Upper lobe of right lung (tissue), 1 donor: ENCODE results near the gene KCTD1. TPM values are rescaled to one million over a fixed set of nuclear protein-coding genes. Genes with fewer than 3 reads are reported as not detected.

Experiments used
- ATAC-seq: fragments of 200-7000 bp; cut with Tn5 transposase; one replicate; pipeline ENCODE4 v1.9.1; 2020; ENCODE audit warnings: mild to moderate bottlenecking, moderate library complexity
- DNase-seq: peaks from one replicate; pipeline ENCODE4 v3.0.0-alpha.2; 2020
- H3K27ac ChIP-seq: fragments of 200-600 bp; one replicate; pipeline ENCODE4 v1.8.0; 2022
- H3K27me3 ChIP-seq: fragments of 200-600 bp; one replicate; pipeline ENCODE4 v1.8.0; 2022; ENCODE audit warnings: mild to moderate bottlenecking
- H3K36me3 ChIP-seq: fragments of 200-600 bp; one replicate; pipeline ENCODE4 v1.8.0; 2022
- H3K4me1 ChIP-seq: fragments of 200-600 bp; one replicate; pipeline ENCODE4 v1.8.0; 2022
- H3K4me3 ChIP-seq: fragments of 200-600 bp; one replicate; pipeline ENCODE4 v1.8.0; 2022; ENCODE audit warnings: mild to moderate bottlenecking
- H3K9me3 ChIP-seq: fragments of 200-600 bp; one replicate; pipeline ENCODE4 v1.8.0; 2022
- CTCF ChIP-seq: fragments of 200-600 bp; IDR thresholded peaks from one replicate; pipeline ENCODE4 v1.8.0; 2022; ENCODE audit warnings: antibody characterized with exemption
- intact Hi-C: fragments of 100-400 bp; cut with DNase I; formaldehyde crosslinking; loops from one replicate; pipeline ENCODE4 v1.11.0; 2022
- total RNA-seq: library from RNA; stranded (reverse); fragmentation: NEBNext Ultra II Directional; extraction: Animal tissue kit (Norgen Biotek cat#: 25700); gene quantifications from one replicate; pipeline ENCODE4 v1.2.1, GENCODE V29; 2021
- donor health status: DM: no; HTN: yes; CAD: no; lungs with severe emphysema.

The KCTD1 gene
- total RNA-seq, 1 donor from 2014 or later = 9.8 TPM

- intact Hi-C loops = no loop called here
- Histone ChIP-seq H3K36me3 (no peaks in the 10 kb centered on the region), H3K4me3 (no peak overlapping the region), H3K9me3 (no peaks in the 10 kb centered on the region), H3K27ac (no peak overlapping the region), H3K4me1 (no peaks in the 10 kb centered on the region), H3K27me3 (no peaks in the 10 kb centered on the region)
- no peak for TF ChIP-seq CTCF
- DNase-seq = no peak
- ATAC-seq = no peak
Measured at GRCh38 chr18:26474542-26474941, 73.8 kb downstream of the KCTD1 start.

- no peak overlapping the region for H3K27ac ChIP-seq
- no peaks in the 10 kb centered on the region for H3K27me3 ChIP-seq
- no peaks in the 10 kb centered on the region for H3K9me3 ChIP-seq
- ATAC-seq = no peak
- intact Hi-C loops = no loop called here
- no peak for DNase-seq
- H3K4me1 ChIP-seq = no peaks in the 10 kb centered on the region
- H3K36me3 ChIP-seq = no peaks in the 10 kb centered on the region
- TF ChIP-seq CTCF = no peak
- no peak overlapping the region for H3K4me3 ChIP-seq
Measured at GRCh38 chr18:26473672-26474071, 74.7 kb downstream of the KCTD1 start.

- Histone ChIP-seq H3K9me3 (no peaks in the 10 kb centered on the region), H3K36me3 (no peaks in the 10 kb centered on the region), H3K27ac (no peak overlapping the region), H3K4me3 (no peak overlapping the region), H3K4me1 (no peaks in the 10 kb centered on the region), H3K27me3 (no peaks in the 10 kb centered on the region)
- ATAC-seq = no peak
- intact Hi-C loops = no loop called here
- DNase-seq = no peak
- TF ChIP-seq CTCF = no peak
Measured at GRCh38 chr18:26471826-26472225, 76.5 kb downstream of the KCTD1 start.

GRCh38 chr18:26471027-26471426 is 77.3 kb downstream of the KCTD1 start:
- Histone ChIP-seq H3K4me1 (no peaks in the 10 kb centered on the region), H3K27me3 (no peaks in the 10 kb centered on the region), H3K36me3 (no peaks in the 10 kb centered on the region), H3K27ac (no peak overlapping the region), H3K9me3 (no peaks in the 10 kb centered on the region), H3K4me3 (no peak overlapping the region)
- ATAC-seq = no peak
- DNase-seq = no peak
- intact Hi-C loops = no loop called here
- TF ChIP-seq CTCF = no peak

- Histone ChIP-seq H3K27ac (no peak overlapping the region), H3K4me3 (no peak overlapping the region), H3K9me3 (no peaks in the 10 kb centered on the region), H3K4me1 (no peaks in the 10 kb centered on the region), H3K27me3 (no peaks in the 10 kb centered on the region), H3K36me3 (no peaks in the 10 kb centered on the region)
- ATAC-seq (peak; percentile 19), DNase-seq (no peak)
- intact Hi-C loops = no loop called here
- TF ChIP-seq CTCF = no peak
Measured at GRCh38 chr18:26470011-26470637, 78.2 kb downstream of the KCTD1 start.

GRCh38 chr18:26468931-26469340 is 79.4 kb downstream of the KCTD1 start:
- Histone ChIP-seq H3K36me3 (no peaks in the 10 kb centered on the region), H3K27me3 (no peaks in the 10 kb centered on the region), H3K4me1 (no peaks in the 10 kb centered on the region), H3K9me3 (no peaks in the 10 kb centered on the region), H3K27ac (no peak overlapping the region), H3K4me3 (no peak overlapping the region)
- TF ChIP-seq CTCF = peak; percentile 44
- DNase-seq (no peak), ATAC-seq (peak; percentile 58)
- intact Hi-C loops = no loop called here
